SK-N-MC (cell line): Measurements from ENCODE around the gene PRKAR1B.

Source experiments
- EZH2 ChIP-seq: fragments of 200-600 bp; sonication (generic); IDR thresholded peaks from one replicate; pipeline ENCODE4 v1.6.1; 2017; ENCODE audit warnings: antibody characterized with exemption
- POLR2AphosphoS5 ChIP-seq: IDR thresholded peaks from 2 replicates; pipeline ENCODE4 v1.6.1; 2012; ENCODE audit warnings: mild to moderate bottlenecking, low read depth, low read length, borderline replicate concordance

DNA sequence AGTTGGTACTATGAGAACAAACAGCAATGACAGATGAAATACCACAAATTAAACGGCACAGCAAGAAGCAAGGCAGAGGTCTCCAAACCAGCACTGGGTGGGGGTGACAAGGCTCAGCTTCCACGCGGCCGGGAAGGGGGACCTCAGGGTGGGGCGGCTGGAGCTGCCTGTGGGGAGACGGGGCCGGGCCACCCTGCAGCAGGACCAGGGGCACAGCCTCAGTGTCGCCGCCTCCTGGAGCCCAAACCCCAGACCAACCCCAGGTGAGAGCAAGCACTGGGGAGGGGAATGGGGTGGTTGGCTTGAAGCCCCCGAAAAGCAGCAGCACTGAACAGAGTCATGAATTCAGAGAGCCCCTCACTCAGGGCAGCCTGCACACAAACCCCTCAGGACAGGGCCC lies 49.3 kb upstream of the PRKAR1B start:
- no peak for TF ChIP-seq POLR2AphosphoS5
- no peak for TF ChIP-seq EZH2
